A549 (cell line): ENCODE results near the gene SMARCD1. TPM values are rescaled to one million over a fixed set of nuclear protein-coding genes. Genes with fewer than 3 reads are reported as not detected.

Source experiments
- ATAC-seq, 2 experiments: fragments of 200-7000 bp in 1 of 2; fragments of >200 bp in 1 of 2; cut with Nextera tagmentation in 1 of 2; cut with Tn5 transposase in 1 of 2; 3 replicates each; pipeline versions ENCODE4 v1.8.0 to v1.9.1; 2018 to 2020; ENCODE audit warnings: mild to moderate bottlenecking in 1 of 2, moderate library complexity in 1 of 2
- CTCF ChIA-PET: fragments of 300-600 bp; sonication (Branson Sonifier 250); formaldehyde crosslinking; extraction: SDS; loops from one replicate; lab custom pipeline; 2021; ENCODE audit warnings: antibody characterized with exemption, inconsistent platforms; lab: Yijun Ruan, JAX
- POLR2A ChIA-PET: fragments of 350-600 bp; formaldehyde crosslinking; extraction: SDS; loops from one replicate; lab custom pipeline; 2021; ENCODE audit warnings: antibody characterized with exemption, inconsistent platforms; lab: Yijun Ruan, JAX
- DNase-seq, 2 experiments: peaks; one replicate each; pipeline versions ENCODE4 v3.0.0 to v3.0.0-alpha.2; 2011 to 2016; ENCODE audit warnings: low read depth in 1 of 2, low spot score in 1 of 2
- FAIRE-seq: peaks from 2 replicates; lab custom pipeline; 2011; peaks lifted over from hg19 to GRCh38; lab: Jason Lieb, UNC
- H3K27ac ChIP-seq, 2 experiments: fragments of >200 bp; sonication (Bioruptor Twin); formaldehyde crosslinking; 3 replicates each; pipeline ENCODE4 v1.5.1; 2016 to 2017
- H3K4me1 ChIP-seq: fragments of >200 bp; sonication (Bioruptor Twin); formaldehyde crosslinking; 3 replicates; pipeline ENCODE4 v1.6.1; 2016
- H3K4me2 ChIP-seq: fragments of >200 bp; sonication (Bioruptor Twin); formaldehyde crosslinking; 3 replicates; pipeline ENCODE4 v1.6.1; 2016
- H3K4me3 ChIP-seq: fragments of >200 bp; sonication (Bioruptor Twin); formaldehyde crosslinking; 3 replicates; pipeline ENCODE4 v1.5.1; 2016
- H3K9me3 ChIP-seq: fragments of >200 bp; sonication (Bioruptor Twin); formaldehyde crosslinking; 3 replicates; pipeline ENCODE4 v1.6.1; 2016
- ATOH8 ChIP-seq: fragments of 250-450 bp; sonication (Bioruptor Pico); IDR thresholded peaks from 2 replicates; pipeline ENCODE4 v1.5.0; 2020; ENCODE audit warnings: low read depth, mild to moderate bottlenecking, moderate library complexity
- BCL3 ChIP-seq: fragments of >200 bp; sonication (Bioruptor Twin); formaldehyde crosslinking; IDR thresholded peaks from 3 replicates; pipeline ENCODE4 v1.6.1; 2016
- BHLHE40 ChIP-seq: IDR thresholded peaks from 2 replicates; pipeline ENCODE4 v1.6.1; 2012; ENCODE audit warnings: low read depth, low read length, inconsistent platforms
- CBX2 ChIP-seq: fragments of 200-600 bp; sonication (generic); IDR thresholded peaks from 2 replicates; pipeline ENCODE4 v1.6.1; 2016; ENCODE audit warnings: low read depth, mild to moderate bottlenecking, borderline replicate concordance
- EHMT2 ChIP-seq: fragments of 200-600 bp; sonication (generic); IDR thresholded peaks from 2 replicates; pipeline ENCODE4 v1.6.1; 2016; ENCODE audit warnings: antibody characterized with exemption, low read depth, mild to moderate bottlenecking, moderate library complexity
- ELK1 ChIP-seq: fragments of 150-350 bp; IDR thresholded peaks from 2 replicates; pipeline ENCODE4 v1.6.1; 2014; ENCODE audit warnings: low read depth, mild to moderate bottlenecking, low read length
- ESRRA ChIP-seq: fragments of 150-350 bp; IDR thresholded peaks from 2 replicates; pipeline ENCODE4 v1.6.1; 2014; ENCODE audit warnings: mild to moderate bottlenecking, low read length, borderline replicate concordance
- HES2 ChIP-seq: fragments of >200 bp; sonication (Bioruptor Twin); formaldehyde crosslinking; IDR thresholded peaks from 2 replicates; pipeline ENCODE4 v1.6.1; 2016
- HMGXB4 ChIP-seq: fragments of 250-450 bp; sonication (Bioruptor Pico); IDR thresholded peaks from 2 replicates; pipeline ENCODE4 v1.5.0; 2021; ENCODE audit warnings: mild to moderate bottlenecking, moderate library complexity, borderline replicate concordance
- MYC ChIP-seq: IDR thresholded peaks from 2 replicates; pipeline ENCODE4 v1.6.1; 2012; ENCODE audit warnings: mild to moderate bottlenecking, inconsistent platforms, low read length, improper control_type of control experiment, borderline replicate concordance
- NR3C1 ChIP-seq: fragments of >200 bp; sonication (Bioruptor Twin); formaldehyde crosslinking; IDR thresholded peaks from 3 replicates; pipeline ENCODE4 v1.6.1; 2017
- POLR2A ChIP-seq: IDR thresholded peaks from 2 replicates; pipeline ENCODE4 v1.6.1; 2012; ENCODE audit warnings: mild to moderate bottlenecking, low read length
- POLR2AphosphoS2 ChIP-seq: conservative IDR thresholded peaks from 2 replicates; pipeline ENCODE4 v1.6.1; 2012; ENCODE audit warnings: low read length, improper control_type of control experiment, inconsistent platforms
- RARB ChIP-seq: fragments of 250-450 bp; sonication (Bioruptor Pico); IDR thresholded peaks from 2 replicates; pipeline ENCODE4 v1.8.0; 2021; ENCODE audit warnings: mild to moderate bottlenecking, moderate library complexity
- REST ChIP-seq: fragments of 200-600 bp; sonication (generic); IDR thresholded peaks from 2 replicates; pipeline ENCODE4 v1.6.1; 2016; ENCODE audit warnings: antibody characterized with exemption, mild to moderate bottlenecking, moderate library complexity
- RNF2 ChIP-seq: fragments of 200-600 bp; sonication (generic); IDR thresholded peaks from 2 replicates; pipeline ENCODE4 v1.6.1; 2016; ENCODE audit warnings: low read depth, mild to moderate bottlenecking, antibody characterized with exemption, moderate library complexity, borderline replicate concordance
- ZFP36 ChIP-seq: fragments of 450-650 bp; IDR thresholded peaks from 2 replicates; pipeline ENCODE4 v1.6.1; 2014; ENCODE audit warnings: borderline replicate concordance; ENCODE audit not compliant: partially characterized antibody
- ZNF302 ChIP-seq: fragments of 250-450 bp; sonication (Bioruptor Pico); IDR thresholded peaks from 2 replicates; pipeline ENCODE4 v1.9.0; 2021; ENCODE audit warnings: inconsistent platforms, mild to moderate bottlenecking, moderate library complexity
- ZSCAN20 ChIP-seq: fragments of 250-450 bp; sonication (Bioruptor Pico); IDR thresholded peaks from 2 replicates; pipeline ENCODE4 v1.8.0; 2022; ENCODE audit warnings: mild to moderate bottlenecking, moderate library complexity
- WGBS: methylation state at CpG from one replicate; pipeline ENCODE4 v1.1.6; 2017; ENCODE audit errors: missing lambda C conversion rate; 5-methylcytosine and 5-hydroxymethylcytosine counted together
- polyA plus RNA-seq, 4 experiments: library from polyadenylated mRNA; depleted of rRNA in 3 of 4; stranded (reverse); fragments of >200 nt; fragmentation: RNase III in 1 of 4; extraction: RNeasy Plus Mini Kit Qiagen cat#74134 plus additional on column Dnase treatment in 1 of 4; gene quantifications; 2 replicates in 3 of 4; 3 replicates in 1 of 4; pipeline ENCODE4 v1.2.3, GENCODE V29; 2011 to 2017

Gene SMARCD1
- polyA plus RNA-seq, 2 of the 4 experiments (the other 2 are of a cell fraction): 62.5 to 80.7 TPM

- ATAC-seq (no peak), FAIRE-seq (no peak), DNase-seq (no peak)
- H3K4me1 ChIP-seq: peaks cover 18% of the 10 kb centered on the region
- 82% methylated on average over 12 of the region's 12 CpGs for WGBS
- H3K4me3 ChIP-seq: no peak overlapping the region
- CTCF ChIA-PET: interaction anchor here (1.1 to 33.6 kb wide), 11 partner anchors 7 to 237 kb away, joined by 3 to 708 read pairs (median 6); partner anchors contain the start of genes AQP5, AQP6, COX14 and SMARCD1
- TF ChIP-seq POLR2AphosphoS2 (no peak), ATOH8 (CRISPR knock-in tag) (no peak), HMGXB4 (CRISPR knock-in tag) (no peak), ZNF302 (no peak), RARB (CRISPR knock-in tag) (no peak), ESRRA (no peak), BHLHE40 (no peak), ZSCAN20 (CRISPR knock-in tag) (no peak), RNF2 (no peak), NR3C1 (no peak), BCL3 (no peak)
- H3K27ac ChIP-seq: no peak overlapping the region
- no peak overlapping the region for H3K4me2 ChIP-seq
- POLR2A ChIA-PET: interaction anchor here (0.6 kb wide), 1 partner anchor 98 kb away, joined by 6 read pairs; no protein-coding TSS in a partner anchor
- H3K9me3 ChIP-seq: no peaks in the 10 kb centered on the region
Measured at GRCh38 chr12:50077099-50077498, 8.0 kb upstream of the SMARCD1 start.

- WGBS: 82% methylated on average over 10 of the region's 10 CpGs
- Histone ChIP-seq H3K4me3 (no peak overlapping the region), H3K4me2 (no peak overlapping the region), H3K4me1 (peaks cover 30% of the 10 kb centered on the region), H3K9me3 (no peaks in the 10 kb centered on the region), H3K27ac (no peak overlapping the region)
- ChIA-PET POLR2A (interaction anchor here (0.5 kb wide), 1 partner anchor 288 kb away, joined by 4 read pairs; no protein-coding TSS in a partner anchor), CTCF (interaction anchor here (0.6 to 33.6 kb wide), 7 partner anchors 8 to 106 kb away, joined by 3 to 708 read pairs (median 33); partner anchors contain the start of genes AQP5, AQP6, COX14 and GPD1)
- no peak for DNase-seq
- TF ChIP-seq HES2 (no peak), MYC (no peak), ZNF302 (no peak), EHMT2 (no peak), ZFP36 (no peak), CBX2 (no peak), REST (no peak), ELK1 (no peak), POLR2A (no peak)
- ATAC-seq: no peak
- FAIRE-seq: no peak
Measured at GRCh38 chr12:50078281-50078680, 6.9 kb upstream of the SMARCD1 start.
